SH-SY5Y (cell line): ENCODE measurements around the gene CMSS1.

ENCODE experiments used
- GATA2 ChIP-seq: IDR thresholded peaks from 2 replicates; pipeline ENCODE4 v1.6.1; 2011; ENCODE audit warnings: mild to moderate bottlenecking, low read depth, low read length
- GATA3 ChIP-seq: IDR thresholded peaks from 2 replicates; pipeline ENCODE4 v1.6.1; 2011; ENCODE audit warnings: low read depth, mild to moderate bottlenecking, low read length, moderate library complexity

DNA sequence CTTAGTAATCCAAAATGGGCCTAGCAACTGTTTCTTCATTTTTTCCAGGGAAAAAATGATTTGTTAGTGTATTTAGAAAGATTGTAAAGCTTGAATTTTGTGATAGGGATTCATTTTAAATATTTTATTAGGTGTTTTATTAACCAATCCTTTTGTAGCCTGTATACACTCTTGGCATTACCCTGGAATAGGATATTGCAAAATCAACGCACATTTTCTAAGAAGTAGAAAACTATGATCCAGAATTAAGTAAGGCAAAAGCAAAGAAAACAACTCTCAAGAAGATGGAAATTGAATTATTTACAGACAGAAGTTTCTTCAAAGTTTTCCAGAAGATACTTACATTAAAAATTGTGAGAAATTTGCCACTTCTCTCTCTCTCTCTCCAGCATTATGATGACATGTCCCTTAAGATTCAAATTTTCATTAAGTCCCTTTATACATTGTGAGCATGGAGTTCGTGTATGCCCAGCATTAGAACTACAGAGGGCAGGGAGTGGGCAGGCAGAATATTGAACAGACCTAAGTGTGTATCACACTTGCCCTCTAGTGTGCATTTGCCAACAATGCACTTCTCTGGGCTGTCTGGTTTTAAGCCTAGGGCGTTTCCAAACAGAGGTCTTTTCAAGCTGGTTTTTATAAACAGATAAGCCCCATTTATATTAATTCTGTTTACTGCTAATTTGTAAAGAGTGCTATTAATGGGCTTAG is 28.5 kb upstream of the CMSS1 start:
- TF ChIP-seq GATA3: no peak
- no peak for TF ChIP-seq GATA2
